OCI-LY1 (cell line): ENCODE results near the gene OR4F17.
"Not testable (repeated sequence)": the region's sequence is repeated elsewhere in the genome, so short reads cannot be mapped to it uniquely, and the experiment has no call there.

Source experiments
- H2AFZ ChIP-seq: fragments of 200-600 bp; sonication (generic), shearing (Covaris generic); 2 replicates; pipeline ENCODE4 v1.6.0; 2014; ENCODE audit warnings: antibody characterized with exemption, mild to moderate bottlenecking, low read length
- H3F3A ChIP-seq: fragments of 200-600 bp; sonication (generic), shearing (Covaris generic); 2 replicates; pipeline ENCODE4 v1.6.0; 2014; ENCODE audit warnings: mild to moderate bottlenecking, antibody characterized with exemption, low read length, moderate library complexity; ENCODE audit not compliant: insufficient read depth
- H3K27ac ChIP-seq: fragments of 200-600 bp; sonication (generic); 2 replicates; pipeline ENCODE4 v1.5.1; 2014; ENCODE audit warnings: low read length, mixed run types, mild to moderate bottlenecking, low read depth; ENCODE audit not compliant: poor library complexity, severe bottlenecking
- H3K27me3 ChIP-seq: fragments of 200-600 bp; sonication (generic); 2 replicates; pipeline ENCODE4 v1.6.0; 2014; ENCODE audit warnings: antibody characterized with exemption, mild to moderate bottlenecking, low read length, moderate library complexity; ENCODE audit not compliant: insufficient read depth
- H3K36me3 ChIP-seq: fragments of 200-600 bp; sonication (generic); 2 replicates; pipeline ENCODE4 v1.6.1; 2014; ENCODE audit warnings: mild to moderate bottlenecking, antibody characterized with exemption, low read length, moderate library complexity, mixed read lengths; ENCODE audit not compliant: insufficient read depth
- H3K4me1 ChIP-seq: fragments of 200-600 bp; sonication (generic); 2 replicates; pipeline ENCODE4 v1.5.1; 2014; ENCODE audit warnings: mild to moderate bottlenecking, low read length, moderate library complexity; ENCODE audit not compliant: insufficient read depth, severe bottlenecking
- H3K4me2 ChIP-seq: fragments of 200-600 bp; sonication (generic), shearing (Covaris generic); 2 replicates; pipeline ENCODE4 v1.6.1; 2014; ENCODE audit warnings: low read length
- H3K4me3 ChIP-seq: fragments of 200-600 bp; sonication (generic); 2 replicates; pipeline ENCODE4 v1.5.1; 2014; ENCODE audit warnings: low read length, low read depth, mild to moderate bottlenecking, mixed read lengths; ENCODE audit not compliant: poor library complexity, severe bottlenecking
- H3K79me2 ChIP-seq: fragments of 200-600 bp; shearing (Covaris generic); 2 replicates; pipeline ENCODE4 v1.6.1; 2016; ENCODE audit warnings: mixed run types, low read length, mixed read lengths; ENCODE audit not compliant: insufficient read depth
- H3K9ac ChIP-seq: fragments of 200-600 bp; sonication (generic), shearing (Covaris generic); 2 replicates; pipeline ENCODE4 v1.6.1; 2014; ENCODE audit warnings: mild to moderate bottlenecking, low read length, mixed read lengths
- H3K9me2 ChIP-seq: fragments of 200-600 bp; sonication (generic), shearing (Covaris generic); 2 replicates; pipeline ENCODE4 v1.6.1; 2014; ENCODE audit warnings: low read depth, mild to moderate bottlenecking, low read length, mixed read lengths
- H3K9me3 ChIP-seq: fragments of 200-600 bp; shearing (Covaris generic); 2 replicates; pipeline ENCODE4 v1.6.1; 2014; ENCODE audit warnings: low read length, mixed read lengths
- H4K20me1 ChIP-seq: fragments of 200-600 bp; sonication (generic), shearing (Covaris generic); 2 replicates; pipeline ENCODE4 v1.6.0; 2016; ENCODE audit warnings: mild to moderate bottlenecking, low read length; ENCODE audit not compliant: insufficient read depth

Gene OR4F17

GRCh38 chr19:120443-121140, 13.7 kb downstream of the OR4F17 start:
- not testable (repeated sequence) for H3K4me1 ChIP-seq, H2AFZ ChIP-seq, H3K79me2 ChIP-seq, H4K20me1 ChIP-seq, H3K9me2 ChIP-seq, H3K9ac ChIP-seq, H3K4me2 ChIP-seq, H3K9me3 ChIP-seq, H3K36me3 ChIP-seq, H3F3A ChIP-seq, H3K4me3 ChIP-seq, H3K27ac ChIP-seq, H3K27me3 ChIP-seq
